Hematopoietic multipotent progenitor cell treated with erythropoietin and hydrocortisone succinate and interleukin-3 and kit ligand, for 8 days (in vitro differentiated cells): ENCODE data around the gene ZNF862.
"Not testable (repeated sequence)": the region's sequence is repeated elsewhere in the genome, so short reads cannot be mapped to it uniquely, and the experiment has no call there.

Experiments used
- DNase-seq: peaks from one replicate; pipeline ENCODE4 v3.0.0-alpha.2; 2015

The ZNF862 gene

DNA sequence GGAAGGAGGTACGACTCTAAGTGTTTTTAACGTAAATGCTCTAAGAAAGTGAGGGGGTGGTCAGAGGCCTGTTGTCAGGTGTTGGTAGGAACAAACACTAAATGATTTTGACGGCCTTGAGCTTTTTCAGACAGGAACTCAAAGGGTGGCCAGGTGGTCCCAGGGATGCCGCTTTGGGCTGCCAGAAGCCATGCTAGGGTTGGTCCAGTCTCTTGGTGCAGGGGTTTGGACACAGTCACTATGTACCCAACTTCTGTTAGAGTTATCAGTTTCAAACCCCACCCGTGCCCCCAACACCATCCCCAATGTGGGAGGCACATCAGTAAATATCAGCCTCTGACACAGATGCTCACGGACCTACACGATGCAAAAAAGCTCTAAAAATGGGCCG, 44.9 kb downstream of the ZNF862 start:
- no peak for DNase-seq

DNA sequence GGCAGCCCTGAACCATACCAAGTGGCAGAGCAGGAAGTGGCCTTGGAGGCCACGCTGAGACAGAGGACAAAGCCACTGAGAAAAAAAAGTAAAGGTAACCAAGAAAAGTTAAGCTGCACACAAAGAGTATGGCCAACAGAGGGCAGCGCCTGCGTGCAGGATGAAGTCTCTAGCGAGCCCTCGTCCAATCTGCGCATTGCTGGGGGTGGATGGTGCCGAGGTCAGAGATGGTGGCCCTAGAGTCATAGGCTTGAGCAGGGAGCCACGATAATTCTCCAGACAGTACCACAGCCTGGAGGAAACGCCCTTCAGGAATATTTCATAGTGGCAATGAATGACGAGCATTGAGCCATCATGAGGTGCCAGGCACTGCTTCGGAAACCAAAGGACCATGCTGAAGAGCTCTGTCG, 45.3 kb downstream of the ZNF862 start:
- DNase-seq, result peak; percentile 62

DNA sequence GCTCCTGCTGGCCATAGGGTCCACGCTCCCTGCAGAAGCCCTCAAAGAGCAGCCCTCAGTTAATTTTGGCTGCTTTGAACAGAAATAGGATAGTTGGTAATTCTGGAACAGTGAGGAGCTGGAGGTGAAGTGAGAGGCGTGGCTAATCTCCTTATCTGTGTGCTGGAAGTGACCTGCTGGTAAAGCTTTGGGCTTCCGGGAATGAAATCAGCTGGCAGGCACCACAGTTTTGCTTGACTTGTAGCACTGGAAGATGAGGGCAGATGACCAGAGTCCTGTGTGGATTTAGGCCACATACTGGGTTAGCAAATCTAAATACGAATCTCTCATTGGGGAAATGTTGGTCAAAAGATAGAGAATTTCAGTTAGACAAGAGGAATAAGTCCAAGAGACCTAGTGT, 45.8 kb downstream of the ZNF862 start:
- DNase-seq, result no peak

DNA sequence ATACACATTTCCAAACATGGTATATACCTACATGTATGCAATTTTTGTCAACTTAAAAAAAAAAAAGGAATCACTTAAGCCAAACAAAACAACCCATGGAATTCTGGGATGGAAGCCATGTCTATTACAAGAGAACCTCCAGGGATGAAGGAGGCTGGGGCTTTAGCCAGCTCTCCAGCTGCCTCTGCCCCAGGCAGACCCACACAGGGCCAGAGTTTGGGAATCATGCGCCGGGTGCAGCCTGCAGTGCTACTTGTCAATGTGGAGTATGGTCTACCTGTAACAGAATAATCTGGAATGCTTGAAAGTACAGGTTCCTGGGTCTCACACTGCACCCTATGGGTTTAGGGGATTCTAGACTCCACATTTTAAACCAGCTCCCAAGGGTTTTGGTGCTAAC, 46.4 kb downstream of the ZNF862 start:
- DNase-seq, result no peak

DNA sequence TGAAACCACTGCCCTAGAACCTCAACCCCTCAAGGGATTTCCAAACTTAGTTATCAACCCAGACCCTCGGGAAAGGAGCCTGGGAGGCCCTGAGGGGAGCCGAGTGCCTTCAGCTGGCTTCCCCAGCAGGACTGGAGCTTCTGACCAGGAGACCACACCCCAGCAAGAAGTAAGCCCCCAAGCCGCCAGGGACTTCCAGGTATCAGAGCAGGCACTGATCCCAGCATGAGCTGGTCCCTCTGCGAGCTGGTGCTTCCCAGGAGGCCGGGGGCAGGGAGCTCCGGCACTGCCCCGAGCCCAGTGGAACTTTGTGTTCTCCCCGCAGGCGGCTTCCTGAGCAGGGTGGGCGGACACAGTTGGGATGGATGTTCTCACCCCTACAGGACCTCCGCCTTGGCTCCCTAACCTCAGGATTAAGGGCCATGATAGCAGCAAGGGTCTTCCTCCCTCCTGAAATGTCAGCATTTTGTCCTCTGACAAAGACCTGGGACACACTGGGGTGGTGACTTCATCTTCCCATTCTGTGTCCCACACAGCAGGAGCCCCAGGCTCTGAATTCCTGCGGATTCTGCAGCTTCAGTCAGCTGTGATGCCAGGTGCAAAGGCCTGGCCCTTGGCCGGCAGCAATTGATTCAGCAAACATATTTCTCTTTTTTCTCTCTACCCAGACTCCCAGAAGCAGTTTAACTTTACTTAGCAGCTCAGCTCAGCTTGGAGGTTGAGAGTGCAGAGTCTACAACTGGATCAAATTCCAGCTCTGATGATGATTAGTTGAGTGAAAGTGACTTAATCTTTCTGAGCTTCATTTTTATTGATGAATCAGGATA, 47.2 kb downstream of the ZNF862 start:
- DNase-seq, result no peak

DNA sequence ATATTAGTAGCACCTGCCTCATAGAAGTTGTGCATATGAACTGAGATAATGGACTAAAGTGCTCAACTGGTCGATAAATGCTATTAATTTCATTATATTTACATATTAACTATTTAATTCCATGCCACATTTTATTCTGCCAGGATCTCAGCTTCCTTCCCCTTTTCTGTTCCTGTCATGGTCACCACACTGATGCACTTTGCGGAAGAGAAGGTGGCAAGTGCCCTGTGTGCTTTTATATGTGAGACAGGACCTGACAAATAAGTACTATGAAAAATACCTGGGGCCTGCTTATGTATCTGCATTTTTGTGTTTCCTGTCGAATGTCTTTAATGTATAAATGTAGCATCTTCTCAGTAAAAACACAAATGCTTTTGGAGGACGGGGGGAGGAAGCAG, 47.8 kb downstream of the ZNF862 start:
- DNase-seq, result no peak

DNA sequence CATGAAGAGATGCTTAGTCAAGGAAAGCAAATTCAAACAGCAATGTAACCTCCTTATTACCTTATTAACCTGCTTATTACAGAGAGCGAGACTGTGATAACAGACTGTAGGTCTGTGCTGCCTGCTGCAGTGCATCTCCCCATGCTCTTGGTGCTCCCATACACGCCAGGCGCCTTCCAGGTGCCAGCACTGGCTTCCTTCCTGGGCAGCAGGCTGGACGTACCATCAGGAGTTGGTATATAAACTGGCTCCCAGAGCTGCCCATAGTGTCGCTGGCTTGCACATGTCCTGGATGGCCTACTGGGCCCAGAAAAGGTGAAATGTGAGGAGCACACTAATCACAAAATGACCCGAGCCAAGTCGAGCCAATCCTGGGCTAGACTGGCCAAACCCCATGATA, 49.1 kb downstream of the ZNF862 start:
- DNase-seq, result no peak

DNA sequence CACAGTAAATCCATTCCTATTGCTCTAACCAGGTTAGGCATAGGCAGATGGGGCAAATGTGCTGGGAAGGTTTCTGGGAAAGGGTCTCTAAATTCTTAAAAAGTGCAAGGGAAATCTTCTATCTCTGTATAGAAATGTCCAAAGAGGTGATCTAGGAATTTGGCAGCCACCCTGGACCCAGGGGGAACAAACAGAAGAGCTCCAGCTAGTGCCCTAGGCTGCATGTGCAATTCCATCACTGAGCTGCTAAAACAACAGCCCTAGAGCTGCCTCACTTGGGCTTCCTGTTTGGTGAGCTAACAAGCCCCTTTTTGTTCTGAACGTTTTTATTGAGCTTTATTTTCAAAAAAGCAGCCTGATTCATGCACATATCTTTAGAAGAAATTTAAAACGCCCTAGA, 52.5 kb downstream of the ZNF862 start:
- DNase-seq, result not testable (repeated sequence)

DNA sequence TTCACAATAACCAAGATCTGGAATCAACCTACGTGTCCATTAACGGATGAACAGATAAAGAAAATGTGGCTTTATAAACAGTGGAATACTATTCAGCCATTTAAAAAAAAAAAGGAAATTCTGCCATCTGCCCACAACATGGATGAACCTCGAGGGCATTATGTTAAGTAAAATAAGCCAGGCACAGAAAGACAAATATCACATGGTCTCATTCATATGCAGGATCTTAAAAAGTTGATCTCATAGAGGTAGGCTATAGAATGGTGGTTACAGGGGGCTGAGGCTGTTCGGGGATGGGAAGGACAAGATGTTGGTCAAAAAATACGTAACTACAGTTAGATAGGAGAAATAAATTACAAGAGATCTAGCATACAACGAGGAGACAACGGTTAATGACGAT, 56.8 kb downstream of the ZNF862 start:
- not testable (repeated sequence) for DNase-seq

DNA sequence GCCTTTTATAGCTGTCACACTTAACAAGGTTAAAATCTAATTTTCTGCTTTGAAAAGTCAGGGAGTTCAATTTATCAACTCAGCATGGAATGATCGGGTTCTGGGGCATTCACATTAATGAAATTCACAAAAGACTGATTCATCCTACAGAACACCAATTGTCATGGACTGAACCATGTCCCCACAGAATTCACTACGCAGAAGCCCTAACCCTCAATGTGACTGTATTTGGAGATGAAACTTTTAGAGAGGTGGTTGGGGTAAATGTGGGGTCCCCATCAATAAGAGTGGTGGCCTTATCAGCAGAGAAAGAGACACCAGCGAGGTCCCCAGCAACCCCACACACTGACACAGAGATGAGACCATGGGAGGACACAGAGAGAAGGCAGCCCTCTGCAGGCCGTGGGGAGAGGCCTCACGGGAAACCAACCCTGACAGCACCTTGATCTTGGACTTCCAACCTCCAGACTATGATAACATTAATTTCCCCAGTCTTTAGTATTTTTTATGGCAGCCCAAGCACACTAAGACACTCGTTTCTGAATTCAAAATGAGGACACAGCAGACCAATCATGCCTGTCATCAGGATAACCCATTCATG, 69.7 kb downstream of the ZNF862 start:
- DNase-seq, result not testable (repeated sequence)

DNA sequence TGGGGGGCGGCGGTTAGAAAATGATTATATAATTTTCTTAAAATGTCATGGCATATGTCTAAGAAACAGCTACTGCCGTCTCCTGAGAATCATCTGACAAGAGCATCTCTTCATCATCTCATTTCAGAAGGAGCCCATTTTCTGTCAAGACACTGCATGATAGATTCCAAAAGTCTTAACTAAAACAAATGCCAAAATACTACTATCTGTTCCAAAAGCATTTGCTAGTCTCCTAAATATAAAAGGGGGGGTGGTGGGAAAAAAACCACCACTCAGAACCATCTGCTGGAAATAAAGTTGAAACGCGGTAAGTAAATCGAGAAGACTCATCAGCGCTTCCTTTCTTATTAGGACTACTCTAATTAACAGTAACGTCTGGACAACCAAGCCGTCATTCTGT, 72.0 kb downstream of the ZNF862 start:
- DNase-seq, result not testable (repeated sequence)

DNA sequence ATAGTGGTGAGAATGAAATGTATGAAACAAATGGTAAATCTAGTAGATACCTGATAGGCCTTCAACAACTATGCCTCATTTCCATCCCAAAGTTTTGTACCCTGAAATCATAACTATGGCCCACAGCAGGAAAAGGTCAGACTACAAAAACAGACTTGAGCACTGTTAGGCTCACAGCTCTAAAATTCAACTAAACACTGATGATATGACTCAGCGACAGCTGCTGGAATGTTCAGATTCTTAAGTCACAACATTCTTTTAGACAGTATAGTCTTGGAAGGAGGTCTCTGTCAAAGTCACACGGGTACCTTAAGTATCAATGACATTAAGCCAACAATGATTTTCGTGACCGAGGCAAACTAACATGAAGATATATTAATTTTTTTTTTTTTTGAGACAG, 74.0 kb downstream of the ZNF862 start:
- not testable (repeated sequence) for DNase-seq
